T-helper 2 cell treated with Interferon-gamma antibody and Interleukin-4, amounts not matched to agents 5 μg/mL and 100 μg/mL, for 36 hours (primary cell): ENCODE results near the gene ALPI.
"Not testable (repeated sequence)": the region's sequence is repeated elsewhere in the genome, so short reads cannot be mapped to it uniquely, and the experiment has no call there.

ENCODE experiments used
- DNase-seq: peaks from one replicate; pipeline ENCODE4 v3.0.0; 2021; ENCODE audit warnings: low spot score
- H3K27ac Mint-ChIP-seq: one replicate; pipeline ENCODE4 v1.8.0; 2021; ENCODE audit warnings: mild to moderate bottlenecking, mixed read lengths
- H3K27me3 Mint-ChIP-seq: one replicate; pipeline ENCODE4 v1.8.0; 2021; ENCODE audit warnings: low read depth, mixed read lengths
- H3K36me3 Mint-ChIP-seq: one replicate; pipeline ENCODE4 v1.8.0; 2021; ENCODE audit warnings: low read depth, mixed read lengths
- H3K4me1 Mint-ChIP-seq: one replicate; pipeline ENCODE4 v1.8.0; 2021; ENCODE audit warnings: low read depth, mixed read lengths
- H3K4me3 Mint-ChIP-seq: one replicate; pipeline ENCODE4 v1.8.0; 2022; ENCODE audit warnings: mild to moderate bottlenecking, moderate library complexity, mixed read lengths
- H3K9me3 Mint-ChIP-seq: one replicate; pipeline ENCODE4 v1.8.0; 2021; ENCODE audit warnings: mixed read lengths

Gene ALPI

GRCh38 chr2:232443047-232443446 lies 12.9 kb upstream of the ALPI start:
- not testable (repeated sequence) for H3K36me3 Mint-ChIP-seq, H3K9me3 Mint-ChIP-seq, DNase-seq, H3K27me3 Mint-ChIP-seq, H3K27ac Mint-ChIP-seq, H3K4me3 Mint-ChIP-seq, H3K4me1 Mint-ChIP-seq

GRCh38 chr2:232443669-232444408 lies 12.1 kb upstream of the ALPI start:
- not testable (repeated sequence) for H3K4me1 Mint-ChIP-seq, H3K9me3 Mint-ChIP-seq, H3K36me3 Mint-ChIP-seq, H3K4me3 Mint-ChIP-seq, DNase-seq, H3K27me3 Mint-ChIP-seq, H3K27ac Mint-ChIP-seq

- Mint-ChIP-seq H3K4me3 (no peak overlapping the region), H3K4me1 (no peaks in the 10 kb centered on the region), H3K27me3 (peaks cover 2% of the 10 kb centered on the region), H3K27ac (no peak overlapping the region), H3K9me3 (no peaks in the 10 kb centered on the region), H3K36me3 (no peaks in the 10 kb centered on the region)
- DNase-seq: peak; percentile 57
Measured at GRCh38 chr2:232444409-232445148, 11.4 kb upstream of the ALPI start.

- not testable (repeated sequence) for H3K4me1 Mint-ChIP-seq, H3K4me3 Mint-ChIP-seq, H3K27me3 Mint-ChIP-seq, H3K9me3 Mint-ChIP-seq, DNase-seq, H3K36me3 Mint-ChIP-seq, H3K27ac Mint-ChIP-seq
Measured at GRCh38 chr2:232445149-232445885, 10.6 kb upstream of the ALPI start.

DNA sequence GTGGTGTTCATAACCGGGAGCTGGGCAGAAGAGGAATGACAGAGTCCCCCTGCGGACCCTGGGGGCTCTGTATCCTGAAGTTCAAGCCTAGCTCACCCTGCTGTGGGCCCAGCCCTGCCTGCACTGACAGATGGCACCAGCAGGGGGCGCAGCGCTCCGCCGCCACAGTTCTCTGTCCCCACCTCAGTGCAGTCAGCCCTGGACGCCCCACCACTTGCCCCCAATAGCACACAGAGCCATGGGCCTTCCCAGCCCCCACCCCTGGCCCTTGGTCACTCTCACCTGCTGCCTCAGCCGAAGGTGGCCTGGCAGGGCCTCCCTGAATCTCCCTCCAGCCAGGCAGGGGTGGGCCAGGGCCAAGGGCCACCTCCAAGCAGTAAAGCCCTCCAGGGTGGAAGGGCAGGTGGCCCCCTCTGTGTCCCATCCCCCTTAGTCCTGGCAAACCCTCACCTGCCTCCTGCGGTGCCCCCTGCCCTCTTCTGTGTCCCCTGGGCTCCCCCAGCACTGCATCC lies 9.6 kb upstream of the ALPI start:
- H3K36me3 Mint-ChIP-seq, H3K4me3 Mint-ChIP-seq, DNase-seq: not testable (repeated sequence)

DNA sequence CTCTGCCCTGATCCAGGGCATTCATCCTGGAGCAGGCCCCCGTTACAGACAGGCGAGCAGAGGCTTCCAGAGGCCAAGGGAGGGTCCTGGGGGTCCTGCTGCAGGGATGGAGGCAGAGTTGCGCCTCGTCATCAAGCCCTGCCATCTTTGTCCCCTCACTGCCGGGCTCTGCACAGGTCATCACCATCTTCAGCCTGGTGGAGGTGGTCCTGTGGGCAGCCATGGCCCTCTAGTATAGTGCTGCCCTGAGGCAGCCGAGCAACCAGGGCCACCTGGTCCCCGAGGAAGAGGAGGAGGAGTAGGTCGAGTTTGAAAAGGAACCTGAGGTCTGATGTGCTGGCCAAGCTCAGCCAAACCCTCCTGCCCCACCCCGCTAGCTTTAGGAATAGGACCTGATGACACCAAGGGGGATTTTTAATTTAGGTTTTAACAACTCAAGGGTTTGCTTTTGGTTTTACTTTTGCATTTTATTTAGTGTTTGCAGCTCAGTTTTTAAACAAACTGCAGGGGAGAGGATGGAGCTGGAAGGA lies 8.8 kb upstream of the ALPI start:
- Mint-ChIP-seq H3K27me3 (no peaks in the 10 kb centered on the region), H3K36me3 (no peaks in the 10 kb centered on the region), H3K27ac (no peak overlapping the region), H3K4me1 (no peaks in the 10 kb centered on the region), H3K9me3 (no peaks in the 10 kb centered on the region), H3K4me3 (no peak overlapping the region)
- no peak for DNase-seq

More for the DNA sequence above, 9.6 kb upstream of the ALPI start:
- H3K9me3 Mint-ChIP-seq, H3K4me1 Mint-ChIP-seq, H3K27me3 Mint-ChIP-seq, H3K27ac Mint-ChIP-seq: not testable (repeated sequence)

DNA sequence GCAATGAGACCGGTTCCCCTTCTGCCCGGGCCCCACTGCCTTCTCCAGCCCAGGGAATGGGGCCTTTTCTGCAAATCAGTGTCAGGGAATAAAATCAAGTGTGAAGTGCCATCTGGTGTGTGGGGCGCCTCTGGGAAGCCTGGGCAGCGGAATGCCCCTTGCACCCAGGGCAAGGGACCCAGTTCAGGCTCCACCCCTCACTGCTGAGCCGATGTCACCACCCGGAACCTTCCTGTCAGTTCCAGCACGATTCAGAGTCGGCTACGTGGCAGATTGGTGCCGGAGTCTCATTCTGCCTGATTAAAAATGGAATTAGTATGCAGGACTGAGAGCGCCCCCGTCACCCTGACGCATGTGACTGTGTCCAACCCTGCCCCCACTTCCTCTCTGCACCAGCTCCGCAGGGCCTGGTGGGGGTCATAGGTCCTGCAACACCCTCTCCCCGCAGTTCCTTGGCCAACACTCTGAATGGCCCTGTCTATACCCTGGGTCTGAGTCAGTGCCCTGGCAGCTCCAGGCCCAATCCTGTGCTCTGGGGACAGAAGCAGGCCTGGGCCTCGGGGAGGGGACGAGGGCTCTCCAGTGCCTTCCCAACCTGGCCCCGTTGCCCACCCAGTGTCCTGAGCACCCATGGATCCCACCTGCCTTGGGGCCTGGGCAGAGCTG lies 8.2 kb upstream of the ALPI start:
- Mint-ChIP-seq H3K27me3 (no peaks in the 10 kb centered on the region), H3K9me3 (no peaks in the 10 kb centered on the region), H3K36me3 (no peaks in the 10 kb centered on the region), H3K27ac (no peak overlapping the region), H3K4me1 (no peaks in the 10 kb centered on the region), H3K4me3 (no peak overlapping the region)
- DNase-seq: no peak

DNA sequence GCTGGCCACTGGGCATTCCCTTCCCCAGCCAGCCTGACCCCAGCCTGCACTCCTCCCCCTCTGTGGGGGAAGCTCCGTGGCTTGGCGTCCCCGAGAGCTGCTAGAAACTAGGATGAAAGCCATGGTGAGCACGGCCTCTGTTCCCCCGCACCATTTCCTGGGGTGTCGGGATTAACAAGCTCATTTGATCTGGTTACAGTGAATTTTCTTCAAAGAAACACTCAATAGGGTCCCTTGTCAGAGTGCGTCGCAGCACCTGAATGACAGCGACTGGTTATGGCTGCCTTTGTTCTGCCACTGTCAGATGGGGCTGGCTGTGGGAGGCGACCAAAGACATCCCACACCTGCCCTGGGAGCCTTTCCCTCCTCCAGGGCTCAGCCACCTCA lies 7.7 kb upstream of the ALPI start:
- DNase-seq: no peak
- Mint-ChIP-seq H3K4me3 (no peak overlapping the region), H3K9me3 (no peaks in the 10 kb centered on the region), H3K36me3 (no peaks in the 10 kb centered on the region), H3K27ac (no peak overlapping the region), H3K4me1 (no peaks in the 10 kb centered on the region), H3K27me3 (no peaks in the 10 kb centered on the region)

GRCh38 chr2:232449964-232450363 lies 6.0 kb upstream of the ALPI start:
- Mint-ChIP-seq H3K27ac (no peak overlapping the region), H3K4me3 (no peak overlapping the region), H3K36me3 (no peaks in the 10 kb centered on the region), H3K27me3 (peaks cover 2% of the 10 kb centered on the region), H3K4me1 (no peaks in the 10 kb centered on the region), H3K9me3 (no peaks in the 10 kb centered on the region)
- DNase-seq: no peak

DNA sequence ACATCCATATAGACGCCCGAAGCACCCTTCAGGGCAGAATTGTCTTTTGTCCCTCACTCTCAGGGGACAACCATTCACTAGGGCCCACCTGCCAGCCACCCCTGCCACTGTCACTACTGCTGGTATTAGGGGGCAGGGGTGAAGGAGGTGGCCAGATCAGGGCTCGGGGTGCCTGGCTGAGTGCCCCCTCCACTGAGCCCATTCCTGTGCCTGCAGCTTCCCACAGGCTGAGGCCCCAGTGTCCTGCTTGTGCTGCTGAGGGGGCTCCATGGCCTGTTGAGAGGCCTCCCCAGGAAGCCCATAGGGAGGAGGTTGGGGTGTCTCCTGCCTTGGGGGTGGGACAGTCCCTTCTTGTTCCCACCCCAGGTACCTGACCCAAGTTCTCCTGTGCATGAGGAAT lies 4.3 kb upstream of the ALPI start:
- not testable (repeated sequence) for H3K27ac Mint-ChIP-seq, H3K36me3 Mint-ChIP-seq, DNase-seq, H3K9me3 Mint-ChIP-seq, H3K27me3 Mint-ChIP-seq, H3K4me1 Mint-ChIP-seq, H3K4me3 Mint-ChIP-seq

GRCh38 chr2:232454630-232455029 lies 1.3 kb upstream of the ALPI start:
- Mint-ChIP-seq H3K4me1 (no peaks in the 10 kb centered on the region), H3K36me3 (no peaks in the 10 kb centered on the region), H3K27ac (no peak overlapping the region), H3K4me3 (no peak overlapping the region), H3K9me3 (no peaks in the 10 kb centered on the region), H3K27me3 (peaks cover 5% of the 10 kb centered on the region)
- no peak for DNase-seq

- no peak overlapping the region for H3K4me3 Mint-ChIP-seq
- no peaks in the 10 kb centered on the region for H3K9me3 Mint-ChIP-seq
- H3K27ac Mint-ChIP-seq: no peak overlapping the region
- peaks cover 7% of the 10 kb centered on the region for H3K27me3 Mint-ChIP-seq
- H3K4me1 Mint-ChIP-seq: no peaks in the 10 kb centered on the region
- H3K36me3 Mint-ChIP-seq: no peaks in the 10 kb centered on the region
- DNase-seq: no peak
Measured at GRCh38 chr2:232456296-232457120, 555 bp downstream of the ALPI start.
